ENCODE measurements around the gene KRTAP21-2.
"Not testable (repeated sequence)": the region's sequence is repeated elsewhere in the genome, so short reads cannot be mapped to it uniquely, and the experiment has no call there.

Gene KRTAP21-2

GRCh38 chr21:30747159-30747558 lies at the start of gene KRTAP21-2:
KRTAP21-2 (minus strand) TSS chr21:30747259; CDS start chr21:30747202, 57 bp downstream.
- Histone ChIP-seq H3K9ac (no peak within 1 kb of the TSS), H3K9me3 (no peaks in the 10 kb centered on the region), H3K4me2 (no peak within 1 kb of the TSS), H4K20me1 (no peaks in the 10 kb centered on the region), H3K27ac (no peak within 1 kb of the TSS), H3K4me1 (no peaks in the 10 kb centered on the region; the same call in 1 of the 2 replicates), H3K27me3 (no peaks in the 10 kb centered on the region), H3K36me3 (no peaks in the 10 kb centered on the region), H3K4me3 (no peak within 1 kb of the TSS)
- no peak for TF ChIP-seq Cebpa-rat (IDR thresholded peaks at IDR 0.05)

- Histone ChIP-seq H3K27ac (no peak overlapping the region), H3K4me2 (no peak overlapping the region), H3K4me1 (no peaks in the 10 kb centered on the region), H3K27me3 (no peaks in the 10 kb centered on the region), H3K4me3 (no peak overlapping the region), H3K36me3 (no peaks in the 10 kb centered on the region), H4K20me1 (no peaks in the 10 kb centered on the region), H3K9me3 (no peaks in the 10 kb centered on the region), H3K9ac (no peak overlapping the region)
- no peak for TF ChIP-seq Cebpa-rat (IDR thresholded peaks at IDR 0.05)
These were observed 46.7 kb upstream of the KRTAP21-2 start for GRCh38 chr21:30793581-30794314.

DNA sequence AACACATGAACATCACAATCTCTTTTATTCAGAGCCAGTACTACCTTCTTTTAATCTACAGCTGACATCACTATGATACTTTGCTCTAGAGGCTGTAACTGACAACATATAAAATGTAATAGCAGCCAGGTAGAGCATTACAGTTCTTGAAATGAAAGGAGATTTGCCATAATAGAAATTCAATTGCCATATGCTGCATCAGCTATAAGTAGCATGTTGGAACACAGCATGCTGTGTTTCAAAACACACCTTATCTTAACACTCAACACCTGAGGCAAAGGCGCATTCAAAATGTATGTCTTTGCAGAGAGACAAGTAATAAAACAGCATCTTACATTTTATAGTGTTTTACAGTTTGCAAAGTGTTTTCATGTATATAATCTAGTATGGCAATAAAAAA lies 32.2 kb upstream of the KRTAP21-2 start:
- no peaks in the 10 kb centered on the region for H3K36me3 ChIP-seq
- no peaks in the 10 kb centered on the region for H3K27me3 ChIP-seq
- no peak overlapping the region for H3K27ac ChIP-seq
- H3K9ac ChIP-seq, result no peak overlapping the region
- no peaks in the 10 kb centered on the region for H3K9me3 ChIP-seq
- H3K4me2 ChIP-seq, result no peak overlapping the region
- H4K20me1 ChIP-seq, result no peaks in the 10 kb centered on the region
- no peaks in the 10 kb centered on the region for H3K4me1 ChIP-seq
- TF ChIP-seq Cebpa-rat (IDR thresholded peaks at IDR 0.05), result no peak
- H3K4me3 ChIP-seq, result no peak overlapping the region

GRCh38 chr21:30769724-30770431 lies 22.8 kb upstream of the KRTAP21-2 start:
- Histone ChIP-seq H3K27ac (no peak overlapping the region), H3K36me3 (no peaks in the 10 kb centered on the region), H3K4me3 (no peak overlapping the region), H3K4me2 (no peak overlapping the region), H3K9ac (no peak overlapping the region), H4K20me1 (no peaks in the 10 kb centered on the region), H3K27me3 (no peaks in the 10 kb centered on the region), H3K9me3 (no peaks in the 10 kb centered on the region), H3K4me1 (no peaks in the 10 kb centered on the region)
- no peak for TF ChIP-seq Cebpa-rat (IDR thresholded peaks at IDR 0.05)

DNA sequence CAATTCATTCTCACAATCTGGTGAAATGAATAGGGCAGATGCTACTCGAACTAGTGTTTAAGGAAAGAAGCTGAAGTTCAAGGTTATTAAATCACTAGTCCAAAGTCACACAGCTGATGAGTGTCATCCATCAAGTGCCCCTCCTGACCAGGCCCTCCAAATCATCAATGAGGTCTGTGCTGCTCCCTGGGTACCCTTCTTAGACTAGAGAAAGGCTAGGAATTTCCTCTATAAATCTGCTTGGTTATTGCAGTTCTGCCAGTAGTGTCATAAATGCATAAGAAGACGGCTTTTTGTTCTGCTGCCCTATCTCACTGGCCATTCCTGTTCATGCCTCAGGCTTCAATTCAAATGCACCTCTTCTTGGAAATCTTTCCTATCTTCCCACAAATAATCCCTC lies 13.7 kb upstream of the KRTAP21-2 start:
- no peak overlapping the region for H3K27ac ChIP-seq
- no peak overlapping the region for H3K4me3 ChIP-seq
- no peaks in the 10 kb centered on the region for H3K36me3 ChIP-seq
- no peak overlapping the region for H3K9ac ChIP-seq
- no peak for TF ChIP-seq Cebpa-rat (IDR thresholded peaks at IDR 0.05)
- H3K4me2 ChIP-seq, result no peak overlapping the region
- no peaks in the 10 kb centered on the region for H3K9me3 ChIP-seq
- H3K4me1 ChIP-seq, result no peaks in the 10 kb centered on the region
- no peaks in the 10 kb centered on the region for H3K27me3 ChIP-seq
- H4K20me1 ChIP-seq, result no peaks in the 10 kb centered on the region

DNA sequence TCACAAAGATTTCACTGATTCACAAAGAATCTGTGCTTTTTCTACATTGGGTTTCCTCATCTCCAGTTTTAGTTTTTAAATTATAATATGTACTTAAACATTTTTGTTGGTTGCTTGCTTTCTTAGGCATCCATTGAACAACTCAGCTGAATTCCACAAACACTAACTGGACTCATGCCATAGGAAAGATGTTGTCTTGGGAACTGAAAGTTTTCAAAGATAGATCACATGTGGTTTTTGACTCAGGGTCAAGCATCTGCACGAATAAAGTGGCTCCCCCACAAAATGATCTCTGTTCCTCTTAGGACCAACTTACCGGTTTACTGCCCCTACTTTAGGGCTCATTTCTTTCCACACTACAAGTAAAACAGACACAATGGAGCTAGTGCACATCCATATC lies 11.2 kb upstream of the KRTAP21-2 start:
- Histone ChIP-seq H3K9me3 (no peaks in the 10 kb centered on the region), H3K27me3 (no peaks in the 10 kb centered on the region), H3K36me3 (no peaks in the 10 kb centered on the region), H3K4me3 (no peak overlapping the region), H3K4me2 (no peak overlapping the region), H4K20me1 (no peaks in the 10 kb centered on the region), H3K4me1 (no peaks in the 10 kb centered on the region), H3K27ac (no peak overlapping the region), H3K9ac (no peak overlapping the region)
- no peak for TF ChIP-seq Cebpa-rat (IDR thresholded peaks at IDR 0.05)

- not testable (repeated sequence) for H3K27me3 ChIP-seq, H3K4me3 ChIP-seq, H4K20me1 ChIP-seq, H3K4me2 ChIP-seq, H3K9me3 ChIP-seq, H3K4me1 ChIP-seq, H3K36me3 ChIP-seq, H3K27ac ChIP-seq, H3K9ac ChIP-seq
These were observed 8.3 kb upstream of the KRTAP21-2 start, which contains the start of gene KRTAP21-1 for GRCh38 chr21:30755328-30755727. KRTAP21-1 (minus strand) TSS chr21:30755428; CDS start chr21:30755378, 50 bp downstream.

- Histone ChIP-seq H3K4me1 (no peaks in the 10 kb centered on the region), H3K36me3 (no peaks in the 10 kb centered on the region), H3K4me2 (no peak overlapping the region), H3K27me3 (no peaks in the 10 kb centered on the region), H3K4me3 (no peak overlapping the region), H4K20me1 (no peaks in the 10 kb centered on the region), H3K9ac (no peak overlapping the region), H3K9me3 (no peaks in the 10 kb centered on the region), H3K27ac (no peak overlapping the region)
- TF ChIP-seq Cebpa-rat (IDR thresholded peaks at IDR 0.05), result no peak
These were observed 6.6 kb downstream of the KRTAP21-2 start for GRCh38 chr21:30740462-30740861.

DNA sequence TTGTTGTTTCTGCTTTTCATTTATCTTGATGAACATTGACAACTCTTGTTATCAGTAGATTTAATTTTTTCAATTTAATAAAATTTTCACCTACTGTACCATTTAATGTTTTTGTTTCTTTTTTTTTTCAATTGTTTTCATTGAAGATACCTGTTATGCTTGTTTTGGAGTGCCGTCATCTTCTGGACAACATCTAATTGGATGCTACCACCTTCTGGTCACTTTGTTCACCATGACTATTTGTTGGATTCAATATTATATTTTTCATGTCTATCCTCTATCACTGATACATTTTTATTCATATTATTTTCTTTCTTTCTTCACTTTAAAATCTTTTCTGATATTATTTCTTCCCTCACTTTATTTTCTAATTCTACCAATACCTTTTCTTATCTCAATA lies 14.0 kb downstream of the KRTAP21-2 start:
- H3K36me3 ChIP-seq, result no peaks in the 10 kb centered on the region
- H3K27ac ChIP-seq, result no peak overlapping the region
- H3K9me3 ChIP-seq, result no peaks in the 10 kb centered on the region
- H3K4me3 ChIP-seq, result no peak overlapping the region
- H3K9ac ChIP-seq, result no peak overlapping the region
- H3K27me3 ChIP-seq, result no peaks in the 10 kb centered on the region
- TF ChIP-seq Cebpa-rat (IDR thresholded peaks at IDR 0.05), result no peak
- H4K20me1 ChIP-seq, result no peaks in the 10 kb centered on the region
- no peaks in the 10 kb centered on the region for H3K4me1 ChIP-seq
- no peak overlapping the region for H3K4me2 ChIP-seq

DNA sequence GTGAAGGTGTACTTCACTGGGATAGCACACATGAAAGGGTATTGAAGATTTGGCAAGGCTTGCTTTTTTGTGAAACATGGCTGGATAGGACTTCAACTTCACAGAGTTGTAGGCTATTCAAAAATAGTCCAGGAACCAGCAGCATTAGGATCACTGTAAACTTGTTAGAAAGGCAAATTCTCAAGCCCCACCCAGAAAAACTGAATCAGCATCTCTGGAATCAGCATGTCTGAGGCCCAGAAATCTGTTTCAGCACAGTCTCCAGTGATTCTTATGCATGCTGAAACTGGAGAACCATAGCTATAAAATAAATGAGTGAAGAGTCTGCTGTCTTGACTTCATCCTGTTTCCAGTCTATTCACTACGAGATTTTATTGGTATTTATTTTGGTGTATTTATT lies 20.3 kb downstream of the KRTAP21-2 start:
- Histone ChIP-seq H3K9me3 (no peaks in the 10 kb centered on the region), H3K27ac (no peak overlapping the region), H3K4me3 (no peak overlapping the region), H3K4me2 (no peak overlapping the region), H3K27me3 (no peaks in the 10 kb centered on the region), H3K9ac (no peak overlapping the region), H3K4me1 (no peaks in the 10 kb centered on the region), H3K36me3 (no peaks in the 10 kb centered on the region), H4K20me1 (no peaks in the 10 kb centered on the region)
- TF ChIP-seq Cebpa-rat (IDR thresholded peaks at IDR 0.05), result no peak

All from BLaER1 (cell line).